CD14-positive monocyte (primary cell): ENCODE results near the gene MPV17L. TPM values are rescaled to one million over a fixed set of nuclear protein-coding genes. Genes with fewer than 3 reads are reported as not detected.
"Not testable (repeated sequence)": the region's sequence is repeated elsewhere in the genome, so short reads cannot be mapped to it uniquely, and the experiment has no call there.

Experiments
- DNase-seq, 3 donors: peaks; one replicate each; pipeline ENCODE4 v3.0.0-alpha.2; 2011 to 2022
- H2AFZ ChIP-seq: 2 replicates; pipeline ENCODE4 v1.6.0; 2012; ENCODE audit warnings: mild to moderate bottlenecking, low read depth, low read length, inconsistent platforms; ENCODE audit not compliant: insufficient read depth, poor library complexity, severe bottlenecking
- H3K27ac ChIP-seq, 2 donors: 1 replicate in 1 of 2; 2 replicates in 1 of 2; pipeline ENCODE4 v1.5.1; 2012 to 2013; ENCODE audit warnings: low read length in 2 of 2, control low read depth in 1 of 2, inconsistent platforms in 1 of 2, low read depth in 1 of 2, mild to moderate bottlenecking in 1 of 2
- H3K27me3 ChIP-seq, 2 donors: one replicate each; pipeline versions ENCODE4 v1.6.0 to v1.6.1; 2011 to 2013; ENCODE audit warnings: low read length in 2 of 2; ENCODE audit not compliant: control insufficient read depth in 2 of 2, insufficient read depth in 2 of 2
- H3K36me3 ChIP-seq, 2 donors: replicated peaks in 1 of 2; 1 replicate in 1 of 2; 2 replicates in 1 of 2; pipeline versions ENCODE4 v1.5.1 to v1.6.1; 2012 to 2013; ENCODE audit warnings: low read length in 2 of 2, control low read depth in 1 of 2, inconsistent platforms in 1 of 2, mild to moderate bottlenecking in 1 of 2; ENCODE audit not compliant: insufficient read depth in 2 of 2, control insufficient read depth in 1 of 2
- H3K4me1 ChIP-seq, 2 donors: 1 replicate in 1 of 2; 2 replicates in 1 of 2; pipeline versions ENCODE4 v1.5.1 to v1.6.1; 2012 to 2013; ENCODE audit warnings: low read length in 2 of 2, control low read depth in 1 of 2, inconsistent platforms in 1 of 2, mild to moderate bottlenecking in 1 of 2, moderate library complexity in 1 of 2; ENCODE audit not compliant: insufficient read depth in 2 of 2, control insufficient read depth in 1 of 2
- H3K4me2 ChIP-seq: replicated peaks from 2 replicates; pipeline ENCODE3; 2012; ENCODE audit warnings: low read length, moderate library complexity, mild to moderate bottlenecking; ENCODE audit not compliant: poor library complexity, severe bottlenecking; ENCODE audit errors: extremely low read depth
- H3K4me3 ChIP-seq, 3 experiments: fragments of 200-600 bp in 1 of 3; sonication (generic) in 1 of 3; replicated peaks in 1 of 3; 1 replicate in 2 of 3; 2 replicates in 1 of 3; pipeline ENCODE4 v1.5.1; 2011 to 2013; ENCODE audit warnings: low read length in 3 of 3, mild to moderate bottlenecking in 3 of 3, control low read depth in 2 of 3, low read depth in 2 of 3, inconsistent platforms in 1 of 3, moderate library complexity in 1 of 3
- H3K79me2 ChIP-seq: 2 replicates; pipeline ENCODE4 v1.6.0; 2012; ENCODE audit warnings: mild to moderate bottlenecking, control low read depth, inconsistent platforms, low read length, moderate library complexity; ENCODE audit not compliant: insufficient read depth
- H3K9ac ChIP-seq: 2 replicates; pipeline ENCODE4 v1.6.0; 2017; ENCODE audit warnings: low read length, mild to moderate bottlenecking; ENCODE audit not compliant: insufficient read depth, poor library complexity, severe bottlenecking
- H3K9me3 ChIP-seq, 2 donors: replicated peaks in 1 of 2; 1 replicate in 1 of 2; 2 replicates in 1 of 2; pipeline versions ENCODE4 v1.5.1 to v1.6.1; 2012 to 2013; ENCODE audit warnings: low read length in 2 of 2, control low read depth in 1 of 2; ENCODE audit not compliant: control insufficient read depth in 1 of 2, insufficient read depth in 1 of 2
- H4K20me1 ChIP-seq: 2 replicates; pipeline ENCODE4 v1.6.0; 2012; ENCODE audit warnings: mild to moderate bottlenecking, low read length, control low read depth, moderate library complexity; ENCODE audit not compliant: insufficient read depth
- H3K27ac Mint-ChIP-seq, 7 donors: one replicate each; pipeline ENCODE4 v1.8.0; 2020; ENCODE audit warnings: mild to moderate bottlenecking in 7 of 7, mixed read lengths in 7 of 7, moderate library complexity in 6 of 7, inconsistent platforms in 2 of 7
- H3K27me3 Mint-ChIP-seq, 3 donors: one replicate each; pipeline ENCODE4 v1.8.0; 2021 to 2022; ENCODE audit warnings: low read depth in 3 of 3, mild to moderate bottlenecking in 3 of 3, mixed read lengths in 3 of 3, moderate library complexity in 3 of 3, inconsistent platforms in 1 of 3
- H3K36me3 Mint-ChIP-seq, 2 donors: one replicate each; pipeline ENCODE4 v1.8.0; 2020; ENCODE audit warnings: mixed read lengths in 2 of 2, inconsistent platforms in 1 of 2, mild to moderate bottlenecking in 1 of 2
- H3K4me1 Mint-ChIP-seq: one replicate; pipeline ENCODE4 v1.8.0; 2020; ENCODE audit warnings: mild to moderate bottlenecking, mixed read lengths
- H3K4me3 Mint-ChIP-seq, 2 donors: one replicate each; pipeline ENCODE4 v1.8.0; 2020; ENCODE audit warnings: mild to moderate bottlenecking in 2 of 2, mixed read lengths in 2 of 2, moderate library complexity in 1 of 2
- H3K9me3 Mint-ChIP-seq, 7 donors: one replicate each; pipeline ENCODE4 v1.8.0; 2020 to 2022; ENCODE audit warnings: mixed read lengths in 7 of 7, mild to moderate bottlenecking in 6 of 7, moderate library complexity in 6 of 7, inconsistent platforms in 2 of 7
- WGBS: methylation state at CpG from one replicate; pipeline ENCODE4 v1.1.5; 2013; ENCODE audit warnings: missing lambda C conversion rate; ENCODE audit not compliant: insufficient coverage; 5-methylcytosine and 5-hydroxymethylcytosine counted together
- intact Hi-C, 2 donors: fragments of 100-400 bp; cut with micrococcal nuclease; formaldehyde crosslinking; loops; one replicate each; pipeline versions ENCODE4 v1.15.0 to v1.15.1; 2023
- polyA minus RNA-seq: library from RNA; depleted of rRNA, polyadenylated mRNA; stranded (reverse); fragments of >200 nt; gene quantifications from 2 replicates; pipeline ENCODE4 v1.2.3, GENCODE V29; 2012
- polyA plus RNA-seq, 3 donors: library from polyadenylated mRNA; depleted of rRNA in 1 of 3; unstranded in 2 of 3; stranded (reverse) in 1 of 3; fragments of 300-500 nt in 2 of 3; fragments of >200 nt in 1 of 3; fragmentation: Illumina TruSeq in 2 of 3; gene quantifications; 1 replicate in 2 of 3; 2 replicates in 1 of 3; pipeline ENCODE4 v1.2.3, GENCODE V29; 2012 to 2021
- total RNA-seq, 12 experiments: library from RNA in 1 of 12; stranded (reverse) in 1 of 12; fragments of 120-200 nt in 1 of 12; gene quantifications; one replicate each; pipeline ENCODE4 v1.2.4 and lab custom pipeline; 2013 to 2026; ENCODE audit warnings: mixed read lengths in 6 of 12, inconsistent platforms in 1 of 12

The MPV17L gene
- 0.12 TPM for total RNA-seq (2013)
- under 1 TPM in 2 of 3 donors, not detected in 1; 0.13 to 0.58 TPM for polyA plus RNA-seq
- polyA minus RNA-seq = not detected in 2 replicates
- 0 to 1.4 (median 0.63) reads per million in 11 experiments for total RNA-seq (lab: John Stamatoyannopoulos, UW)

- intact Hi-C loops, H3K36me3 Mint-ChIP-seq, H3K4me1 ChIP-seq, H3K9ac ChIP-seq, H4K20me1 ChIP-seq, H3K9me3 Mint-ChIP-seq, H3K79me2 ChIP-seq, H3K9me3 ChIP-seq, H3K27me3 ChIP-seq, H3K36me3 ChIP-seq, H3K27ac ChIP-seq: not testable (repeated sequence)
- Mint-ChIP-seq H3K27me3 (peaks cover 19 to 21% (median 19%) of the 10 kb centered on the region in 3 donors), H3K4me1 (peaks cover 12% of the 10 kb centered on the region), H3K27ac (peak within 1 kb of the TSS in 1 of 7 donors; percentile 61), H3K4me3 (peak within 1 kb of the TSS; percentile 72 to 80)
- Histone ChIP-seq H2AFZ (peak within 1 kb of the TSS; percentile 80), H3K4me3 (peak within 1 kb of the TSS in 1 of 3 experiments; percentile 56), H3K4me2 (peak within 1 kb of the TSS; percentile 60)
- peak in 1 of 3 donors; percentile 9 for DNase-seq
- 2% methylated on average over 72 of the region's 79 CpGs for WGBS
These were observed at the start of gene MPV17L for GRCh38 chr16:15395631-15396508. Gene MPV17L (plus strand): TSS chr16:15395754. CDS start chr16:15395898, 144 bp downstream.

GRCh38 chr16:15348721-15349120 is 46.8 kb upstream of the MPV17L start:
- H3K27me3 ChIP-seq, H3K36me3 ChIP-seq, H3K79me2 ChIP-seq, H3K36me3 Mint-ChIP-seq, H3K4me2 ChIP-seq, H4K20me1 ChIP-seq, intact Hi-C loops, DNase-seq, H3K4me1 Mint-ChIP-seq, H3K9ac ChIP-seq, H3K27me3 Mint-ChIP-seq, H3K9me3 Mint-ChIP-seq, H3K4me3 ChIP-seq, H3K9me3 ChIP-seq, H3K27ac ChIP-seq, H2AFZ ChIP-seq, H3K4me3 Mint-ChIP-seq, H3K27ac Mint-ChIP-seq, H3K4me1 ChIP-seq: not testable (repeated sequence)
- WGBS = no CpG with 5 or more reads among the region's 7 CpGs

GRCh38 chr16:15351251-15351650 is 44.3 kb upstream of the MPV17L start:
- WGBS = no CpG with 5 or more reads among the region's 11 CpGs
- DNase-seq, H3K4me1 ChIP-seq, H2AFZ ChIP-seq, H3K4me3 Mint-ChIP-seq, H4K20me1 ChIP-seq, H3K36me3 ChIP-seq, H3K9me3 ChIP-seq, H3K27me3 Mint-ChIP-seq, H3K27ac ChIP-seq, H3K79me2 ChIP-seq, H3K9me3 Mint-ChIP-seq, H3K4me3 ChIP-seq, H3K27ac Mint-ChIP-seq, H3K27me3 ChIP-seq, H3K4me2 ChIP-seq, H3K36me3 Mint-ChIP-seq, H3K9ac ChIP-seq, H3K4me1 Mint-ChIP-seq, intact Hi-C loops: not testable (repeated sequence)

GRCh38 chr16:15351745-15352144 is 43.8 kb upstream of the MPV17L start:
- H3K79me2 ChIP-seq, intact Hi-C loops, H4K20me1 ChIP-seq, H3K27me3 ChIP-seq, DNase-seq, H3K9me3 Mint-ChIP-seq, H3K4me3 Mint-ChIP-seq, H2AFZ ChIP-seq, H3K4me2 ChIP-seq, H3K36me3 ChIP-seq, H3K9me3 ChIP-seq, H3K27ac ChIP-seq, H3K4me1 ChIP-seq, H3K27ac Mint-ChIP-seq, H3K36me3 Mint-ChIP-seq, H3K4me3 ChIP-seq, H3K4me1 Mint-ChIP-seq, H3K9ac ChIP-seq, H3K27me3 Mint-ChIP-seq: not testable (repeated sequence)
- no CpG with 5 or more reads among the region's 5 CpGs for WGBS
